ENCODE measurements around the gene XAF1. TPM values are rescaled to one million over a fixed set of nuclear protein-coding genes. Genes with fewer than 3 reads are reported as not detected.
"Not testable (repeated sequence)": the region's sequence is repeated elsewhere in the genome, so short reads cannot be mapped to it uniquely, and the experiment has no call there.

The XAF1 gene
- total RNA-seq, 4 donors from 2014 or later = 6.7 to 15.5 (median 14.1) TPM

GRCh38 chr17:6716736-6717135 is 39.1 kb upstream of the XAF1 start:
- 74 to 80% methylated on average over 2 of the region's 2 CpGs for WGBS, 2 donors (ENCODE audit: low coverage in 1 of 2)
- in situ Hi-C loops (cut with MboI; ENCODE audit: low pct_ligation_motif_present in 1 of 4, low pct_unique_long_range_greater_than_20kb in 1 of 4, low sequenced_read_pairs in 3 of 4) = no loop called here
- Histone ChIP-seq H3K4me3 (no peak overlapping the region), H3K27ac (no peak overlapping the region), H3K9me3 (no peaks in the 10 kb centered on the region), H3K4me1 (peaks cover 0 to 13% (median 8%) of the 10 kb centered on the region in 4 donors), H3K27me3 (peaks cover 49% of the 10 kb centered on the region), H3K36me3 (no peaks in the 10 kb centered on the region)
- TF ChIP-seq EP300 (IDR thresholded peaks at IDR 0.05; ENCODE audit: low read depth) (no peak), CTCF (IDR thresholded peaks at IDR 0.05) (no peak), POLR2A (IDR thresholded peaks at IDR 0.05) (no peak), POLR2AphosphoS5 (IDR thresholded peaks at IDR 0.05) (no peak)
- DNase-seq = no peak
- intact Hi-C loops (cut with DNase I; ENCODE audit: low total_unique reads) = no loop called here

GRCh38 chr17:6721744-6722143 is 34.1 kb upstream of the XAF1 start:
- DNase-seq = no peak
- TF ChIP-seq CTCF (IDR thresholded peaks at IDR 0.05) (no peak), EP300 (IDR thresholded peaks at IDR 0.05; ENCODE audit: low read depth) (no peak), POLR2A (IDR thresholded peaks at IDR 0.05) (no peak), POLR2AphosphoS5 (IDR thresholded peaks at IDR 0.05) (no peak)
- in situ Hi-C loops (cut with MboI; ENCODE audit: low pct_ligation_motif_present in 1 of 4, low pct_unique_long_range_greater_than_20kb in 1 of 4, low sequenced_read_pairs in 3 of 4) (no loop called here), intact Hi-C loops (cut with DNase I; ENCODE audit: low total_unique reads) (no loop called here)
- no peak overlapping the region for H3K4me3 ChIP-seq
- peaks cover 21% of the 10 kb centered on the region for H3K27me3 ChIP-seq
- H3K27ac ChIP-seq = no peak overlapping the region
- H3K36me3 ChIP-seq = no peaks in the 10 kb centered on the region
- WGBS, 2 donors (ENCODE audit: low coverage in 1 of 2) = 71 to 79% methylated on average over 5 of the region's 5 CpGs
- H3K9me3 ChIP-seq = no peaks in the 10 kb centered on the region
- no peaks in the 10 kb centered on the region for H3K4me1 ChIP-seq

- in situ Hi-C loops (cut with MboI; ENCODE audit: low pct_ligation_motif_present in 1 of 4, low pct_unique_long_range_greater_than_20kb in 1 of 4, low sequenced_read_pairs in 3 of 4) = no loop called here
- 76 to 80% methylated on average over 2 to 5 of the region's 5 CpGs for WGBS, 2 donors (ENCODE audit: low coverage in 1 of 2)
- no peaks in the 10 kb centered on the region for H3K36me3 ChIP-seq
- H3K27ac ChIP-seq = no peak overlapping the region
- intact Hi-C loops (cut with DNase I; ENCODE audit: low total_unique reads) = no loop called here
- H3K4me1 ChIP-seq = no peaks in the 10 kb centered on the region
- TF ChIP-seq EP300 (IDR thresholded peaks at IDR 0.05; ENCODE audit: low read depth) (no peak), POLR2A (IDR thresholded peaks at IDR 0.05) (no peak), POLR2AphosphoS5 (IDR thresholded peaks at IDR 0.05) (no peak), CTCF (IDR thresholded peaks at IDR 0.05) (no peak)
- DNase-seq = no peak
- H3K9me3 ChIP-seq = no peaks in the 10 kb centered on the region
- H3K27me3 ChIP-seq = peaks cover 21% of the 10 kb centered on the region
- no peak overlapping the region for H3K4me3 ChIP-seq
Observed at GRCh38 chr17:6724009-6724408, 31.8 kb upstream of the XAF1 start.

- in situ Hi-C loops (cut with MboI; ENCODE audit: low pct_ligation_motif_present in 1 of 4, low pct_unique_long_range_greater_than_20kb in 1 of 4, low sequenced_read_pairs in 3 of 4) = no loop called here
Observed at GRCh38 chr17:6729531-6729930, 26.3 kb upstream of the XAF1 start.

GRCh38 chr17:6746665-6747064 is 9.2 kb upstream of the XAF1 start:
- in situ Hi-C loops (cut with MboI; ENCODE audit: low pct_ligation_motif_present in 1 of 4, low pct_unique_long_range_greater_than_20kb in 1 of 4, low sequenced_read_pairs in 3 of 4); H3K4me3 ChIP-seq; H3K36me3 ChIP-seq; H3K27ac ChIP-seq; intact Hi-C loops (cut with DNase I; ENCODE audit: low total_unique reads); H3K4me1 ChIP-seq; H3K27me3 ChIP-seq; DNase-seq; H3K9me3 ChIP-seq: not testable (repeated sequence)
- 92 to 100% methylated on average over 1 to 6 of the region's 6 CpGs for WGBS, 2 donors (ENCODE audit: low coverage in 1 of 2)

More at GRCh38 chr17:6729531-6729930, 26.3 kb upstream of the XAF1 start:
- no peaks in the 10 kb centered on the region for H3K36me3 ChIP-seq
- WGBS, 2 donors (ENCODE audit: low coverage in 1 of 2) = 60 to 70% methylated on average over 4 of the region's 4 CpGs
- DNase-seq = no peak
- TF ChIP-seq EP300 (IDR thresholded peaks at IDR 0.05; ENCODE audit: low read depth) (no peak), POLR2A (IDR thresholded peaks at IDR 0.05) (no peak), POLR2AphosphoS5 (IDR thresholded peaks at IDR 0.05) (no peak)
- no peaks in the 10 kb centered on the region for H3K27me3 ChIP-seq
- H3K4me3 ChIP-seq = no peak overlapping the region
- intact Hi-C loops (cut with DNase I; ENCODE audit: low total_unique reads) = no loop called here
- no peaks in the 10 kb centered on the region for H3K4me1 ChIP-seq
- no peak overlapping the region for H3K27ac ChIP-seq
- H3K9me3 ChIP-seq = no peaks in the 10 kb centered on the region

Data from transverse colon (tissue), 4 donors.